ENCODE measurements around the gene LRP8.

GRCh38 chr1:53305650-53306049 lies 22.2 kb downstream of the LRP8 start:
- no peak for TF ChIP-seq CTCF (IDR thresholded peaks at IDR 0.05)
- TF ChIP-seq GATA3 (IDR thresholded peaks at IDR 0.05; ENCODE audit: borderline replicate concordance) = no peak
